GM12878 (cell line): Measurements from ENCODE around the gene SLC35F2.

Source experiments
- BRCA1 ChIP-seq: IDR thresholded peaks from 2 replicates; pipeline ENCODE4 v1.6.1; 2011; ENCODE audit warnings: low read depth, low read length, improper control_type of control experiment
- EP300 ChIP-seq, 2 experiments: fragments of 150-350 bp in 1 of 2; IDR thresholded peaks; 2 replicates each; pipeline ENCODE4 v1.6.1; 2011 to 2012; ENCODE audit warnings: low read depth in 2 of 2, low read length in 2 of 2, borderline replicate concordance in 1 of 2, improper control_type of control experiment in 1 of 2, inconsistent platforms in 1 of 2; ENCODE audit not compliant: control insufficient read depth in 1 of 2
- POLR2A ChIP-seq: IDR thresholded peaks from 2 replicates; pipeline ENCODE4 v1.6.1; 2011; ENCODE audit warnings: low read depth, mild to moderate bottlenecking, low read length
- ZBTB40 ChIP-seq: fragments of 450-650 bp; IDR thresholded peaks from 2 replicates; pipeline ENCODE4 v1.6.1; 2016; ENCODE audit warnings: mild to moderate bottlenecking, moderate library complexity, borderline replicate concordance

- TF ChIP-seq POLR2A: no peak
- TF ChIP-seq EP300 (IDR thresholded peaks at IDR 0.05; ENCODE audit: borderline replicate concordance in 1 of 2, control insufficient read depth in 1 of 2, low read depth in 2 of 2, low read length in 2 of 2): no peak
- no peak for TF ChIP-seq ZBTB40
- TF ChIP-seq BRCA1: no peak
Observed at GRCh38 chr11:107789767-107790166, 68.8 kb downstream of the SLC35F2 start.
